ENCODE results near the gene PTPN4. TPM values are rescaled to one million over a fixed set of nuclear protein-coding genes. Genes with fewer than 3 reads are reported as not detected.
A peak's percentile ranks its signal among the peaks of the same experiment; 100 is the strongest.

PTPN4 gene
- total RNA-seq (26.1 and 29.6 TPM in 2 replicates), polyA plus RNA-seq (3.5 and 6.8 TPM in 2 replicates), polyA minus RNA-seq (51.5 and 62.3 TPM in 2 replicates), Bru-seq, nascent RNA (percentile 81 among the genes with signal in this experiment), BruChase-seq, experiment 1, labeled RNA remaining after a 6-hour chase (percentile 54 among the genes with signal in this experiment), BruChase-seq, experiment 2, labeled RNA remaining after a 2-hour chase (percentile 62 among the genes with signal in this experiment)
- polyA plus RNA-seq (2011; cell fraction: cytosol; rRNA removed): 5.7 and 7.4 TPM in 2 replicates
- polyA plus RNA-seq (2011; cell fraction: nucleus; rRNA removed): 19.5 and 21.7 TPM in 2 replicates
- 10.9 and 11.6 TPM in 2 replicates for polyA plus RNA-seq (2012)
- polyA minus RNA-seq (2011; cell fraction: cytosol; rRNA and poly(A)+ RNA removed): 17.2 TPM
- 93.7 and 128 TPM in 2 replicates for polyA minus RNA-seq (2011; cell fraction: nucleus; rRNA and poly(A)+ RNA removed)
- long read RNA-seq, full-length matches to known transcripts: 2 of 13 reads
- long read RNA-seq, partial matches to known transcripts: 1 of 13 reads
- long read RNA-seq, other reads (novel, unspliced or antisense): 10 of 13 reads

GRCh38 chr2:119759451-119760236 lies at the start of gene PTPN4:
TSS of gene PTPN4 (plus strand) at chr2:119759922. CDS start at chr2:119809854, 49,932 bp downstream.
- TF ChIP-seq POLR2A (IDR thresholded peaks at IDR 0.05; ENCODE audit: low read depth, low read length): peak; percentile 64
- no peak for TF ChIP-seq CTCF (IDR thresholded peaks at IDR 0.05; ENCODE audit: extremely low read depth in 1 of 2, insufficient read depth in 1 of 2, low read depth in 1 of 2, low read length in 2 of 2)
- TF ChIP-seq JUN (IDR thresholded peaks at IDR 0.05; ENCODE audit: borderline replicate concordance, insufficient read depth, insufficient read length, low read depth): no peak
- no peak for TF ChIP-seq FOS (IDR thresholded peaks at IDR 0.05; ENCODE audit: borderline replicate concordance, insufficient read depth, low read length)
- no peak for TF ChIP-seq MYC (IDR thresholded peaks at IDR 0.05; ENCODE audit: low read depth, low read length)
- peak; percentile 30 for TF ChIP-seq POLR2AphosphoS5 (IDR thresholded peaks at IDR 0.05; ENCODE audit: insufficient read depth, low read depth, low read length)
- intact Hi-C loops (cut with micrococcal nuclease) (loop anchor here (1.0 to 5.0 kb wide), 5 partner anchors 49 to 553 kb away; partner anchors contain the start of gene EPB41L5), dilution Hi-C loops (cut with MboI; ENCODE audit: extremely low pct_ligation_motif_present, low sequenced_read_pairs) (no loop called here)
- Histone ChIP-seq H3K79me2 (ENCODE audit: control insufficient read depth, insufficient read depth, low read length) (peaks cover 21% of the 10 kb centered on the region), H3K27me3 (ENCODE audit: control insufficient read depth in 2 of 2, insufficient read depth in 2 of 2, low read length in 2 of 2) (no peaks in the 10 kb centered on the region), H3K9me1 (replicated peaks; ENCODE audit: control insufficient read depth, extremely low read depth, insufficient read depth, low read length) (no peaks in the 10 kb centered on the region), H3K9me3 (replicated peaks; ENCODE audit: control insufficient read depth, insufficient read depth, low read length) (no peaks in the 10 kb centered on the region), H3K4me1 (ENCODE audit: control insufficient read depth, extremely low read depth, insufficient read depth, low read length) (peaks cover 19% of the 10 kb centered on the region), H4K20me1 (replicated peaks; ENCODE audit: control insufficient read depth, extremely low read depth, insufficient read depth, low read length) (no peaks in the 10 kb centered on the region), H3K9ac (replicated peaks; ENCODE audit: extremely low read depth, insufficient read depth, low read length) (peak within 1 kb of the TSS; percentile 84), H3K4me3 (replicated peaks in 1 of 3; ENCODE audit: insufficient read depth in 1 of 3, low read depth in 1 of 3, low read length in 3 of 3) (peak within 1 kb of the TSS; percentile 55 to 98 (median 97)), H3K36me3 (ENCODE audit: control insufficient read depth in 2 of 2, extremely low read depth in 1 of 2, insufficient read depth in 2 of 2, low read length in 2 of 2) (no peaks in the 10 kb centered on the region), H3K4me2 (ENCODE audit: insufficient read depth, low read length) (peak within 1 kb of the TSS; percentile 97), H3K27ac (ENCODE audit: insufficient read depth, low read depth, low read length) (peak within 1 kb of the TSS; percentile 52), H2AFZ (ENCODE audit: low read depth, low read length) (peak within 1 kb of the TSS; percentile 83)
- peak; percentile 85 for FAIRE-seq
- BruUV-seq (replicated peaks): no TSS peak
- POLR2A ChIA-PET: interaction anchor here (0.6 to 1.0 kb wide), 2 partner anchors 61 to 392 kb away, joined by 3 to 4 read pairs; no protein-coding TSS in a partner anchor
- CTCF ChIA-PET: interaction anchor here (0.6 to 2.3 kb wide), 5 partner anchors 10 to 300 kb away, joined by 4 to 18 read pairs (median 6); no protein-coding TSS in a partner anchor
- DNase-seq (ENCODE audit: low read depth, low spot score): peak; percentile 99
